ENCODE data around the gene DOP1A.

Gene DOP1A

GRCh38 chr6:83067448-83068439 lies at the start of gene DOP1A:
TSS of gene DOP1A (plus strand) at chr6:83067671. CDS start at chr6:83096978, 29,307 bp downstream.
- peak; percentile 95 to 96 for DNase-seq (ENCODE audit: low read depth in 1 of 2, low spot score in 1 of 2)

GRCh38 chr6:83019741-83020140 lies 47.7 kb upstream of the DOP1A start:
- DNase-seq (ENCODE audit: low read depth in 1 of 2, low spot score in 1 of 2), result no peak

GRCh38 chr6:83031689-83032088 lies 35.8 kb upstream of the DOP1A start:
- no peak for DNase-seq (ENCODE audit: low read depth in 1 of 2, low spot score in 1 of 2)

- no peak for DNase-seq (ENCODE audit: low read depth in 1 of 2, low spot score in 1 of 2)
These were observed 29.2 kb upstream of the DOP1A start for GRCh38 chr6:83038246-83038645.

GRCh38 chr6:83042467-83043053 lies 24.9 kb upstream of the DOP1A start:
- DNase-seq (ENCODE audit: low read depth in 1 of 2, low spot score in 1 of 2), result no peak

- DNase-seq (ENCODE audit: low read depth in 1 of 2, low spot score in 1 of 2), result no peak
These were observed 23.2 kb upstream of the DOP1A start for GRCh38 chr6:83044091-83044768.

- no peak for DNase-seq (ENCODE audit: low read depth in 1 of 2, low spot score in 1 of 2)
These were observed 20.3 kb upstream of the DOP1A start for GRCh38 chr6:83047065-83047754.

- no peak for DNase-seq (ENCODE audit: low read depth in 1 of 2, low spot score in 1 of 2)
These were observed 15.9 kb upstream of the DOP1A start for GRCh38 chr6:83051377-83052172.

- DNase-seq (ENCODE audit: low read depth in 1 of 2, low spot score in 1 of 2), result no peak
These were observed 13.8 kb upstream of the DOP1A start for GRCh38 chr6:83053678-83054077.

- DNase-seq (ENCODE audit: low read depth in 1 of 2, low spot score in 1 of 2), result no peak
These were observed 12.0 kb upstream of the DOP1A start for GRCh38 chr6:83055366-83055964.

GRCh38 chr6:83057705-83058321 lies 9.7 kb upstream of the DOP1A start:
- no peak for DNase-seq (ENCODE audit: low read depth in 1 of 2, low spot score in 1 of 2)

- DNase-seq (ENCODE audit: low read depth in 1 of 2, low spot score in 1 of 2), result no peak
These were observed 6.3 kb upstream of the DOP1A start for GRCh38 chr6:83061190-83061589.

- no peak for DNase-seq (ENCODE audit: low read depth in 1 of 2, low spot score in 1 of 2)
These were observed 5.2 kb upstream of the DOP1A start for GRCh38 chr6:83062225-83062624.

- peak; percentile 89 to 92 for DNase-seq (ENCODE audit: low read depth in 1 of 2, low spot score in 1 of 2)
These were observed 1.8 kb upstream of the DOP1A start, which contains the start of gene UBE3D for GRCh38 chr6:83065511-83066192. TSS of gene UBE3D (minus strand) at chr6:83065841. CDS start at chr6:83065718, 123 bp downstream.

- DNase-seq (ENCODE audit: low read depth in 1 of 2, low spot score in 1 of 2), result no peak
These were observed 1.1 kb downstream of the DOP1A start for GRCh38 chr6:83068616-83069015.

- no peak for DNase-seq (ENCODE audit: low read depth in 1 of 2, low spot score in 1 of 2)
These were observed 2.2 kb downstream of the DOP1A start for GRCh38 chr6:83069633-83070032.

- no peak for DNase-seq (ENCODE audit: low read depth in 1 of 2, low spot score in 1 of 2)
These were observed 3.6 kb downstream of the DOP1A start for GRCh38 chr6:83071023-83071422.

- no peak for DNase-seq (ENCODE audit: low read depth in 1 of 2, low spot score in 1 of 2)
These were observed 4.2 kb downstream of the DOP1A start for GRCh38 chr6:83071707-83072106.

GRCh38 chr6:83072726-83073125 lies 5.3 kb downstream of the DOP1A start:
- DNase-seq (ENCODE audit: low read depth in 1 of 2, low spot score in 1 of 2), result no peak
